Amygdala (tissue), 56 donors: Measurements from ENCODE around the gene TMC6.

Experiments used
- DNase-seq, 56 donors: peaks; one replicate each; lab custom pipeline; 2025; lab: John Stamatoyannopoulos, UW

The TMC6 gene

DNA sequence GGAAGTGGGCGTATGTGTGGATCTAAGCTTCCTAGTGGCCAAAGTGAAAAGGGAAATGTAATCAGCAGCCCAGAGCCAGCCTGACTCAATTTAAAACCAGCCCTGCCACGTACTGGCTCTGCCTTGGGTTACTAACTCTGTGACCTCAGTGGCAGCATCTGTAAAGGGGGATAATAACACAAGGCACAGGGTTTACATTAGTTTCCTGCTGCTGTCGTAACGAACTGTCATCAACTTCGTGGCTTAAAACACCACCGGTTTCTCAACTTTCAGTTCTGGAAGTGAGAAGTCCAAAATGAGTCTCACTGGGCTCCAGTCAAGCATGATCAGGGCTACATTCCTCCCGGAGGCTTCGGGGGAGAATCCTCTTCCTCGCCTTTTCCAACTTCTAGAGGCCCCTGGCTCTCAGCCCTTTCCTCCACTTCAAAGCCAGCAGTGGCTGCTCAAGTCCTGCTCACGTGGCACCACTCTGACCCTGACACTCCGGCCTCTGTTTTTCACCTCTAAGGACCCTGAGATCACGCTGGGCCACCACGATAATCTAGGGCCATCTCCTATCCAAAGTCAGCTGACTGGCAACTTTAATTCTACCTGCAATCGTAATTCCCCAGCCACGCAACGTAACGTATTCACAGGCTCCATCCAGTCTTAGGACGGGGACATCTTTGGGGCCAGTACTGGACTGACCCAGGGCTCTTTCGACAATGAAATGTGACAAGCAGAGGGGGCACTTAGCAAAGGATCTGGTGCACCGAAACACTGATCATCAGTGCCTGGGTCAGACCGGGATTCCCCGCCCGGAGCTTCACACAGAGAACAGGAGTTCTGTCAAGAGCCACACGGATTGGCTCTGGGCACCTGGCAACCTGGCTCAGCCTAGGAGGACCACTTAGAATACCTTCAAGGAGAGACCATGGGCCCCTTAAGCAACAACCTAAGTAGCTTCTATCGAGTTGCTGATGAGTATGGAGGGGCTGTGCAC, 14.5 kb downstream of the TMC6 start:
- no peak for DNase-seq

DNA sequence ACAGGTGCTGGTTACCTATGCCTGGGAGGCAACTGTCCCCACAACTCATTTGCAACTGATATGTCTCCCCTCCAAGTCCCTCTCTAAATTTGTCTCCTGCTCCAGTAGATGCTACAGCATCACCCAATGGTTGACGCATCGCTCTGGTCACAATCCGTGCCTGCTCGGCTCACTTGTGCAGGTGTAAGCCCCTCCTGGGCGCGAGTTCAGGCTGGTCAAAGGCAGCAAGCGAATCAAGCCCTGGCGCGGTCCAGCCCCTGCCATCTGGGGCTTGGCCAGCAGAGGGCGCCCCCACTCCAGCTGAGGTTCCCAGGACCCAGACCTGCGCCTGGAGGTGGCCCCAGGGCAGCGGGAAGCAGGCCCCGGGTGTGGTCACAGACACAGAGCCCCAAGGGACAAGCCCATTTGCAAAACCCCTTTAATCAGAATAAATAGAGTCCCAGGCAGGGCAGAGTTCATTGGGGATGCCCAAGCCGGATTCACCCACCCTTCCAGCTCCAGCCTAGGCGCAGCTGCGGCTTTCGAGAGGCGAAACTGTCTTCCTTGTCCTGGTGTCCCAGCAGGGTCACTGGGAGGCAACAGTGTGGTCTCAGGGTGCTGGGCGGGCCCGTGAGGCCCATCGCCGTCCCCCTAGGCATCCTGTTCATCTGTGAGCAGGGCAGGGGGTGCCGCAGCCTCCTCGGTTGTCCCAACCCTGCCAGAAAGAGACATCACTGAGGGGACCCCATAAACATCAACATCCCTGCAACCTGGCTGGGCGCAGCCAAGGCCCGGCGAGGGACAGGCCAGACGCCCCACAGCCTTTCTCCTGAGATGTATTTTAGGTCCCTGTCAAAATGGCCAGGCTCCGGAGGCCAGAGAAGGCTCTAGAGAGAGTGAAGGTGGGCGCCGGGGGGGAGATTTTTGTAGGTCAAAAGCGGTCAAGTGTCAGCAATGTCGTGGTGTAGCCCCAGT, 15.8 kb downstream of the TMC6 start:
- peak in 50 of 56 donors; percentile 29 to 90 (median 62) for DNase-seq

DNA sequence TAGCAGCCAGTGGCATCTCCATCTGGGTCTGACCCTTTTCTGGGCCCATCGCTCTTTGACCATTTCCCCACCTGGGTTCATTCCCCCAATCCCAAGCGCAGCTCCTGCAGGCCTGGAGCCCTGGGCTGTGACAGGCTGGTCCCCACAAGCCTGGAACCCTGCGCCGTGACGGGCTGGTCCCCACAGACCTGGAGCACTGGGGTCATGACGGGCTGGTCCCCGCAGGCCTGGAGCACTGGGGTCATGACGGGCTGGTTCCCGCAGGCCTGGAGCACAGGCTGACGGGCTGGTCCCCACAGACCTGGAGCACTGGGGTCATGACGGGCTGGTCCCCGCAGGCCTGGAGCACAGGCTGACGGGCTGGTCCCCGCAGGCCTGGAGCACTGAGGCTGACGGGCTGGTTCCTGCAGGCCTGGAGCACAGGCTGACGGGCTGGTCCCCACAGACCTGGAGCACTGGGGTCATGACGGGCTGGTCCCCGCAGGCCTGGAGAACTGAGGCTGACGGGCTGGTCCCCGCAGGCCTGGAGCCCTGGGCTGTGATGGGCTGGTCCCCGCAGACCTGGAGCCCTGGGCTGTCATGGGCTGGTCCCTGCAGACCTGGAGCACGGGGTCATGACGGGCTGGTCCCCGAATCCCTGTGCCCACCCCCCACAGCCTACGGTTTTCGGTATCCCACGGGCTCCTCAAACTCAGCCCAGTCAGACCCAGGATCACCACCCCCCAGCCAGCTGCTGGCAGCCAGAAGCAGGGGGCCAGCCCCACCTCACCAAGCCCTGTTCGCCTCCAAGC, 16.6 kb downstream of the TMC6 start:
- DNase-seq = no peak

DNA sequence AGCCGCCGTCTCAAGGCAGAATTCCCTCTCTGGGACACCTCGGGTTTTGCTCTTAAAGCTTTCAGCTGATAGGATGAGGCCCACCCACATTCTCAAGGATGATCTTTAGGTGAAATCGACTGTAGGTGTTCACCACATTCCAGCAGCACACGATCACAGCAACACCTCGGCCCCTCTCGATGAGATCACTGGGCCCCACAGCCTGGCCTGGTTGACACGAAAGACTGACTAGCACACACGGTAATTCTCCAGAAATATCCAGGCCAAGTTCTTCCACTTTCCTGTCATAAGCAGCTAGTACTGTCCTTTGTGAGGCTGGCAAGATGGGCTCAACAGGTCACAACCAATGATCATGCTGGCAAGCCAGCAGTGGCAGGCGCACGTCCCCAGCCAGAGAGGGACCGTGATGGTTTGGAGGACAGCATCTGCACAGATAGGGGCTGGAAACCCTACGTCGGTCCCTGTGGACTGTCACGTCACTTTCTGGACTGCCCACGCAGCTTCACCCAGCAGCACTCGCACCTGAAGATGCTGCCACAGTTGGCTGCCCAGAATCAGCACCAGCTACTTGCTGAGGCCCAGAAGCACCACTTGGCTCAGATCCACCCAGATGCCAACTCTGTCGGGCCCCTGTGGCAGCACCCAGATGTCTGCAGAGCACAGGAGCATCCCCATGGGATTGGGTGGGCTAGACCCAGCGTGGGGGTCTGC, 17.4 kb downstream of the TMC6 start:
- no peak for DNase-seq

DNA sequence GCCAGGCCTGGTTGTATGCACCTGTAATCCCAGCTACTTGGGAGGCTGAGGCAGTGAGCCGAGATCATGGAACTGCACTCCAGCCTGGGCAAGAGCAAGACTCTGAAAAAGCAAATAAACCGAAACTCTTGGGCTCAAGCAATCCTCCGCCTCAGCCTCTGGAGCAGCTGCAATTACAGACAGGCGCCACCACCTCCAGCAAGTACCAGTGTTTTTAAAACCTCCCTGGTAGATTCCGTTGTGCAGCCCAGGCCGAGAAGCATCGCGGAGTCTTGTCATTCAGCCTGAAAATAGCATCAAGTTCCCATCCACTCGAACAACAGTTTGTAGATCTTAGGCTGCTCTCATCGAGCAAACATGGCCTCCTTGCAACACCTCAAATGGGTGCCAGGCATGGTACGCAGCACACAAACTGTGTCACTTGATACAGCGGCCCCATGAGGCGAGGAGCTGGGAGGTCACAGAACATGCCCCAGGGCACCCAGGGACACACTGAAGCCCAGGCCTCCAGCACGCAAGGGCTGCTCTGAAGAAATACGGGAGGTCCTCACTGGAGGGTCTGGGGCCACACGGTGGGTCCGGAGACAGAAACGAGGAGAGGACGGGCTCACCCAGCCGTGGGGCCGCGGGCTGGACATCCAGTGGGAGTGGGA, 18.1 kb downstream of the TMC6 start:
- no peak for DNase-seq

GRCh38 chr17:78109489-78109761, 19.1 kb downstream of the TMC6 start:
- DNase-seq = no peak

GRCh38 chr17:78108726-78109488, 19.6 kb downstream of the TMC6 start:
- peak in 5 of 56 donors; percentile 17 to 42 (median 27) for DNase-seq

GRCh38 chr17:78107976-78108725, 20.4 kb downstream of the TMC6 start:
- no peak for DNase-seq

DNA sequence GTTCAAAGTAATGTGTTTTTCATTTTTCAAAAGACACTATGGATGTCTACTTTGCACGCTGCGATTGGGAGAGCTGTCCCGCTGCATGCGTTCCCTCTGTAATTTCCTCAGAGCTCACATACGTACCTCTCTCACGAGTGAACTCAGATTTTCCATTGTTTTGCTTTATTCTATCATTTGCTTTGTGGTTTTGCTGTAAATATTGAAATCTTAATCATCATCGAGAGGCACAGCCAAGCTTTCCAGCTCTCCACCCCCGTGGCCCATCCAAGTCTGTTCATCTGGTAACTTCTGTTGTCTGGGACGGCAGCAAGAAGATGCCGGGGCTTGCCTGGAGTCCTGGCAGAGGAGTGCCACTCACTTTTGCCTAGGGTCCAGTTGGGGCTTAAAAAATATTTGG, 21.1 kb downstream of the TMC6 start:
- DNase-seq = peak in 1 of 56 donors; percentile 13

DNA sequence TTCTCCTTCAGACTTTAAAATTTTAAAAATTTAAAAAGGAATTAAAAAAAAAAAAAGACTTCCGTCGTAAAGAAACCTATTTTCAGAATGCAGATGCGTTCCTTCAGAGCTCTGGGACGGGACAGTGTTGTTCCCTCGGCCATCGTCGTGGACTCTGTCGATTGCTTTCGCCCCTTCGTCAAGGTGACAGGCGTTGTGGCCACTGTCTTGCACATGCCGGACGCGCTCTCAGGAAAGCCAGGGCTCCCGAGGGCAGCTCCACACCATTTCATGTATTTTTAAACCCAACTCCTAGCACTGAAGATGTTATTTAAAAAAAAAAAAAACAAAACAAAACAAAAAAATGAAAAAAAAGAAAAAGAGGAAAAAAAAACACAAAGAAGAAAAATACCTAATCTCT, 22.3 kb downstream of the TMC6 start:
- DNase-seq = no peak

DNA sequence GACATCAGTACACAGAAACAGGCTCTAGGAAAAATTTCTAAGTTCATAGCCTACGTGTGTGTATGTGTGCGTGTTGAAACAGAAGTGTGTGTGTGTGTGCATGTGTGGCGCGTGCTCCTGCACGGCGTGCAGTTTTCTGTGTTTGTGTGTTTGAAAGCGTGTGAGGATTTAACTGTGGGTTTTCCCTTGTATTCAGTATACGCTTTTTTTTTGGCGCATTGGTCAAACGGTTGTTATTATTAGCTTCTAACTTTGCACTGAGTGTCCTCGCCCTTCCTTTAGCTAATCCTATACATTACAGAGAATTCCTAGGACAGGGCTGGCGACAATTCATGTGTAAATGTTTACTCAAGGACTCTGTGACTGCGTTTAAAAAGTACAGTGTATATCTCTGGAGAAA, 23.0 kb downstream of the TMC6 start:
- DNase-seq = no peak

DNA sequence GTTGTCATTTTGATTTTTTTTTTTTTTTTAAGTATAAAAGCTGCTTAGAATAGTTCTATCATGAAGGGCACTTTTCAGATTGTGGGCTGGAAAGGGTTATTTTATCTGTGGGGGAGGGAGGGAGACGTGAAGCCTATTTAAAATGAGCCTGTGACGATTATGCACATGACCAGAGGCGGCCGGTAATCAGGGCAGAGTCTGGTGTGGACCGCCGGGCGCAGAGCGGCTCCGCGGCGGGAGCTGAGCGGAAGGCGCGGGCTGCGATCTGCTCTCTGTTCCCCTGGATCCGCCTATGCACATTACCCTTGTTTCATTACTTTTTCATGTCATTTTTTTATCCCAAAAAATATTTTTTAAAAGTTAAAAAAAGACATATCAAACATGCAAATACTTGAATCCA, 23.5 kb downstream of the TMC6 start:
- DNase-seq = no peak

DNA sequence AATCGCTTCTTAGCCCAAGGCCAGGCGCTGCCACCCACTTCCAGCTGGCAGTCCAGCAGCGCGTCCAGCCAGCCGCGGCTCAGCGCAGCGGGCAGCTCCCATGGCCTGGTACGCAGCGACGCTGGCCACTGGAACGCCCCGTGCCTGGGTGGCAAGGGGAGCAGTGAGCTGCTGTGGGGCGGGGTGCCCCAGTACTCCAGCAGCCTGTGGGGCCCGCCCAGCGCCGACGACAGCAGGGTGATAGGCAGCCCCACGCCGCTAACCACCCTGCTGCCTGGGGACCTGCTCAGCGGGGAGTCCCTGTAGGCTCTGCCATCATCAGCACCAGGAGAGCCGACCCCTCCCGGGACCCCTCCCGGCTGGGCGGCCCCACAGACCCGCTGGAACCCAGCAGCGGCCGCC, 24.0 kb downstream of the TMC6 start:
- DNase-seq = no peak

DNA sequence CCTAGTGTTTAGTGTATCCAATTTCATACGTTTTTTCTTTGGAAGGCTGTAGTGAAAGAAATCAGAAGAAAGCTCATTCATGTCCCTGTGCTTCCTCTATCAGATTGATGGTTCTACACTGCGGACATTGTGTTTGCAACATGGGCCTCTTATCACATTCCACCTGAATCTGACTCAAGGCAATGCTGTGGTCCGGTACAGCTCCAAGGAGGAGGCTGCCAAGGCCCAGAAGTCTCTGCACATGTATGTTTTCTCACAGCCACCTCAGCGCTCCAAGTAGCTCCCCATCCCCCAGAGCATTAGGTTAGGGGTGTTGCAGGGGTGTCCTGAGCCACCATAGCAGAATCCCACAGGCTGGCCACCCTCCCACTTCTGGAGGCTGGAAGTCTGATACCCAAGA, 25.2 kb downstream of the TMC6 start:
- no peak for DNase-seq

DNA sequence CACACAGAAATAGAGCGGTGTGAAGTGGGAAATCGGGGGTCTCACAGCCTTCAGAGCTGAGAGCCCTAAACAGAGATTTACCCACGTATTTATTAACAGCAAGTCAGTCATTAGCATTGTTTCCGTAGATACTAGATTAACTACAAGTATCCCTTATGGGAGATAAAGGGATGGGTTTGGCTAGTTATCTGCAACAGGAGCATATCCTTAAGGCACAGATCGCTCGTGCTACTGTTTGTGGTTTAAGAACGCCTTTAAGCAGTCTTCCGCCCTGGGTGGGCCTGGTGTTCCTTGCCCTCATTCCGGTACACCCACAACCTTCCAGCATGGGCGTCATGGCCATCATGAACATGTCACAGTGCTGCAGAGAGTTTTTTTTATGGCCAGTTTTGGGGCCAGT, 27.0 kb downstream of the TMC6 start:
- no peak for DNase-seq

GRCh38 chr17:78101112-78101511, 27.4 kb downstream of the TMC6 start:
- no peak for DNase-seq

GRCh38 chr17:78096093-78096492, 32.5 kb downstream of the TMC6 start:
- DNase-seq = no peak

- DNase-seq = no peak
Observed at GRCh38 chr17:78095035-78095434, 33.5 kb downstream of the TMC6 start.
